H1 (cell line): ENCODE data around the gene RBM26. TPM values are rescaled to one million over a fixed set of nuclear protein-coding genes. Genes with fewer than 3 reads are reported as not detected.

Source experiments
- EZH2 ChIP-seq: fragments of 200-600 bp; sonication (generic); IDR thresholded peaks from 2 replicates; pipeline ENCODE4 v1.7.1; 2012; ENCODE audit warnings: low read depth, mild to moderate bottlenecking, moderate library complexity, low read length, inconsistent platforms; ENCODE audit not compliant: severe bottlenecking
- MAFK ChIP-seq: IDR thresholded peaks from 2 replicates; pipeline ENCODE4 v1.6.1; 2012; ENCODE audit warnings: low read depth, mild to moderate bottlenecking, improper control_type of control experiment, low read length
- RFX5 ChIP-seq: IDR thresholded peaks from 2 replicates; pipeline ENCODE4 v1.6.1; 2011; ENCODE audit warnings: low read depth, low read length, improper control_type of control experiment, borderline replicate concordance
- ZNF274 ChIP-seq: IDR thresholded peaks from 2 replicates; pipeline ENCODE4 v1.7.0; 2012; ENCODE audit warnings: low read length, borderline replicate concordance; ENCODE audit errors: extremely low read depth
- polyA plus RNA-seq, 7 experiments: library from polyadenylated mRNA; depleted of rRNA in 3 of 7; stranded (reverse) in 5 of 7; unstranded in 2 of 7; fragments of >200 nt in 5 of 7; fragments of 200-250 nt in 2 of 7; gene quantifications; 1 replicate in 5 of 7; 2 replicates in 1 of 7; 4 replicates in 1 of 7; pipeline versions ENCODE4 v1.2.1 to v1.2.3, GENCODE V29; 2011 to 2013; ENCODE audit warnings: missing spikeins in 2 of 7, mixed read lengths in 2 of 7
- total RNA-seq: library from RNA; stranded (reverse); fragmentation: NEBNext Ultra II Directional; extraction: Animal tissue kit (Norgen Biotek cat#: 25700); gene quantifications from 2 replicates; pipeline ENCODE4 v1.2.1, GENCODE V29; 2021
- TF ChIP-seq, protein P1 (sequence below): IDR thresholded peaks from 2 replicates; pipeline ENCODE4 v1.6.1; 2012; ENCODE audit warnings: low read length, inconsistent platforms

RBM26 gene
- total and polyA plus RNA-seq, 2 of the 8 experiments (the other 6 are each of a cell fraction or from before 2014, with no cell fraction given), result 20.3 to 65.5 TPM

GRCh38 chr13:79434556-79434955, 28.5 kb upstream of the RBM26 start (continued):
- TF ChIP-seq RFX5, result no peak
- TF ChIP-seq, protein P1, sequence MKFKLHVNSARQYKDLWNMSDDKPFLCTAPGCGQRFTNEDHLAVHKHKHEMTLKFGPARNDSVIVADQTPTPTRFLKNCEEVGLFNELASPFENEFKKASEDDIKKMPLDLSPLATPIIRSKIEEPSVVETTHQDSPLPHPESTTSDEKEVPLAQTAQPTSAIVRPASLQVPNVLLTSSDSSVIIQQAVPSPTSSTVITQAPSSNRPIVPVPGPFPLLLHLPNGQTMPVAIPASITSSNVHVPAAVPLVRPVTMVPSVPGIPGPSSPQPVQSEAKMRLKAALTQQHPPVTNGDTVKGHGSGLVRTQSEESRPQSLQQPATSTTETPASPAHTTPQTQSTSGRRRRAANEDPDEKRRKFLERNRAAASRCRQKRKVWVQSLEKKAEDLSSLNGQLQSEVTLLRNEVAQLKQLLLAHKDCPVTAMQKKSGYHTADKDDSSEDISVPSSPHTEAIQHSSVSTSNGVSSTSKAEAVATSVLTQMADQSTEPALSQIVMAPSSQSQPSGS, result no peak
- TF ChIP-seq ZNF274, result no peak
- TF ChIP-seq MAFK, result no peak
- TF ChIP-seq EZH2, result no peak
